ENCODE measurements around the gene GLE1. TPM values are rescaled to one million over a fixed set of nuclear protein-coding genes. Genes with fewer than 3 reads are reported as not detected.

The GLE1 gene
- total RNA-seq, 1 experiment from 2014 or later: 19.0 TPM

- Histone ChIP-seq H3K79me2 (ENCODE audit: insufficient read depth, low read length) (no peaks in the 10 kb centered on the region), H2BK12ac (ENCODE audit: insufficient read length, low read depth, low read length) (no peak overlapping the region), H4K5ac (ENCODE audit: insufficient read length, low read depth, low read length) (no peak overlapping the region), H3K4me2 (ENCODE audit: insufficient read depth, insufficient read length, low read length) (no peak overlapping the region), H3K18ac (ENCODE audit: insufficient read length, low read depth, low read length) (no peak overlapping the region), H2AFZ (ENCODE audit: low read length) (no peak overlapping the region), H2BK120ac (ENCODE audit: low read depth, low read length, poor library complexity, severe bottlenecking) (no peak overlapping the region), H3K27me3 (ENCODE audit: insufficient read depth, low read length) (no peaks in the 10 kb centered on the region), H2BK5ac (ENCODE audit: insufficient read length, low read length) (no peak overlapping the region), H3K79me1 (ENCODE audit: insufficient read depth, low read depth, low read length, poor library complexity, severe bottlenecking) (no peaks in the 10 kb centered on the region), H3K9me3 (ENCODE audit: control insufficient read depth, low read depth, low read length) (no peaks in the 10 kb centered on the region), H3K4ac (ENCODE audit: low read depth, low read length) (no peak overlapping the region), H3K23me2 (ENCODE audit: insufficient read length, low read depth, low read length, poor library complexity, severe bottlenecking) (no peaks in the 10 kb centered on the region), H3K56ac (ENCODE audit: insufficient read length, low read depth, low read length) (no peak overlapping the region), H4K8ac (replicated peaks; ENCODE audit: insufficient read length, low read depth, low read length) (no peak overlapping the region), H3T11ph (ENCODE audit: low read length) (no peak overlapping the region), H4K91ac (ENCODE audit: insufficient read length, low read depth, low read length) (no peak overlapping the region), H3K23ac (ENCODE audit: insufficient read length, low read depth, low read length) (no peak overlapping the region), H3K9ac (ENCODE audit: extremely low read depth, insufficient read length, low read length) (no peak overlapping the region), H4K20me1 (ENCODE audit: control insufficient read depth, insufficient read depth, insufficient read length) (no peaks in the 10 kb centered on the region), H3K14ac (ENCODE audit: insufficient read depth, low read length) (no peak overlapping the region), H2BK15ac (ENCODE audit: low read depth, low read length) (no peak overlapping the region), H2AK5ac (ENCODE audit: insufficient read length, low read length) (no peak overlapping the region), H3K27ac (ENCODE audit: insufficient read length, low read depth, low read length) (no peak overlapping the region), H3K4me1 (ENCODE audit: insufficient read depth, low read length) (no peaks in the 10 kb centered on the region), H2BK20ac (ENCODE audit: low read depth, low read length, poor library complexity, severe bottlenecking) (no peak overlapping the region)
- WGBS (ENCODE audit: extremely low coverage, insufficient read length, low lambda C conversion rate): no CpG with 5 or more reads among the region's 1 CpG
- Mint-ChIP-seq H3K27me3 (ENCODE audit: low read depth) (no peaks in the 10 kb centered on the region), H3K4me1 (0 out of 4 replicates have a peak, but pooled peaks cover 0 to 2% of the 10 kb centered on the region in 2 experiments), H3K27ac (no peak overlapping the region), H3K4me3 (no peak overlapping the region), H3K9me3 (no peaks in the 10 kb centered on the region), H3K36me3 (ENCODE audit: insufficient read depth in 1 of 3, low read depth in 3 of 3) (peaks cover 3 to 40% (median 13%) of the 10 kb centered on the region in 3 experiments; a peak in 4 of 7 replicates)
- DNase-seq: no peak
- TF ChIP-seq, protein P1, sequence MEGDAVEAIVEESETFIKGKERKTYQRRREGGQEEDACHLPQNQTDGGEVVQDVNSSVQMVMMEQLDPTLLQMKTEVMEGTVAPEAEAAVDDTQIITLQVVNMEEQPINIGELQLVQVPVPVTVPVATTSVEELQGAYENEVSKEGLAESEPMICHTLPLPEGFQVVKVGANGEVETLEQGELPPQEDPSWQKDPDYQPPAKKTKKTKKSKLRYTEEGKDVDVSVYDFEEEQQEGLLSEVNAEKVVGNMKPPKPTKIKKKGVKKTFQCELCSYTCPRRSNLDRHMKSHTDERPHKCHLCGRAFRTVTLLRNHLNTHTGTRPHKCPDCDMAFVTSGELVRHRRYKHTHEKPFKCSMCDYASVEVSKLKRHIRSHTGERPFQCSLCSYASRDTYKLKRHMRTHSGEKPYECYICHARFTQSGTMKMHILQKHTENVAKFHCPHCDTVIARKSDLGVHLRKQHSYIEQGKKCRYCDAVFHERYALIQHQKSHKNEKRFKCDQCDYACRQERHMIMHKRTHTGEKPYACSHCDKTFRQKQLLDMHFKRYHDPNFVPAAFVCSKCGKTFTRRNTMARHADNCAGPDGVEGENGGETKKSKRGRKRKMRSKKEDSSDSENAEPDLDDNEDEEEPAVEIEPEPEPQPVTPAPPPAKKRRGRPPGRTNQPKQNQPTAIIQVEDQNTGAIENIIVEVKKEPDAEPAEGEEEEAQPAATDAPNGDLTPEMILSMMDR (conservative IDR thresholded peaks at IDR 0.05): no peak
Observed at GRCh38 chr9:128495296-128495695, 9.2 kb upstream of the GLE1 start.

Data from H9 (cell line).